ENCODE results near the gene ANAPC5. TPM values are rescaled to one million over a fixed set of nuclear protein-coding genes. Genes with fewer than 3 reads are reported as not detected.
A peak's percentile ranks its signal among the peaks of the same experiment; 100 is the strongest.

The ANAPC5 gene
- total RNA-seq, 2 experiments from 2014 or later: 140 TPM

DNA sequence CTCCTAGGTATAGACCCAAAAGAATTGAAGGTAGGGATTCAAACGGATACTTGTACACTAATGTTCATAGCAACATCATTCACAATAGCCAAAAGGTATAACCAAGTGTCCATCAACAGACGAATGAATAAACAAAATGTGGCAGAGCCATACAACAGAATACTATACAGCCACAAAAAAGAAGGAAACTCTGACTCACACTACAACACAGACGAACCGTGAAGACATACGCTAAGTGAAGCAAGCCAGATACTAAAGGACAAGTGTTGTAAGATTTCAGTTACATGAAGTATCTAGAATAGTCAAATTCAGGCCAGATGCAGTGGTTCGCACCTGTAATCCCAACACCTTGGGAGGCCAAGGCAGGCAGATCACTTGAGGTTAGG, 74.8 kb downstream of the ANAPC5 start:
- Mint-ChIP-seq H3K4me1 (peaks cover 3% of the 10 kb centered on the region), H3K36me3 (ENCODE audit: low read depth) (peaks cover 17% of the 10 kb centered on the region), H3K27ac (no peak overlapping the region), H3K9me3 (no peaks in the 10 kb centered on the region), H3K27me3 (no peaks in the 10 kb centered on the region), H3K4me3 (no peak overlapping the region)
- ChIA-PET POLR2A (no interaction called here), CTCF (no interaction called here)
- no peak for DNase-seq

DNA sequence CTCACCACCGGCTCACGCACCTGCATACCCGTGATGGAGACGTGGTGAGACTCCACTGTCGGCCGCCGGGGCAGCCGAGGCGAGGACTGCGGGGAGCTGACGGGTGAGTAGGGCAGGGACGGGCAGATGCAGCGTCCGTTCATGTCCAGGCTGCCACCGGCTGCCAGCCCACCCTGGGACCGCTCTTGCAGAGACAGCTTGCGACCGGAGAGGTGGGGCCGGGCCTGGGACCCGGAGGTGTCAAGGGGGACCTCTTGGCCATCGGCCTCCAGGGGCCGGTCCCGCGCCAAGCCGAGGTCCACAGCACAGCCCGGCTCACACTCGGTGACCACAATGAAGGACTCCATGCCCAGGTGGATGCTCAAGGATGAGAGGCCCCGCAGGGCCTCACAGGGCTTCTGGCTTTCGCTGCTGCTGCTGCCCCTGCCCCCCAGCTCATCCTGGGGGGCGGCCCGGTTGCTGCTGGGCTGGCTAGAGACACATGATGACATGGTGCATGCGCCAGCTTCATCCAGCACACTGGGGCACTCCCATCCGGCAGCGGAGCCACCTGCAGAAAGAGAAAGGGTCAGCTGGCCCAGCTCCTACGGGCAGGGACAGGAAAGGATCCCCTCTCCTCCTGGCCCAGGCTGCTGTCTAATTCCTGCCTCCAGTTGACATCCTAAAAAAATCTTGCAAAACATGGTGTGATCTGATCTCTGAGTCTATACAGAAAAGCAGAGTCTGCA, 78.0 kb downstream of the ANAPC5 start:
- no peak overlapping the region for H3K4me3 Mint-ChIP-seq
- CTCF ChIA-PET: interaction anchor here (0.5 to 1.5 kb wide), 2 partner anchors 37 to 840 kb away, joined by 3 read pairs; no protein-coding TSS in a partner anchor

DNA sequence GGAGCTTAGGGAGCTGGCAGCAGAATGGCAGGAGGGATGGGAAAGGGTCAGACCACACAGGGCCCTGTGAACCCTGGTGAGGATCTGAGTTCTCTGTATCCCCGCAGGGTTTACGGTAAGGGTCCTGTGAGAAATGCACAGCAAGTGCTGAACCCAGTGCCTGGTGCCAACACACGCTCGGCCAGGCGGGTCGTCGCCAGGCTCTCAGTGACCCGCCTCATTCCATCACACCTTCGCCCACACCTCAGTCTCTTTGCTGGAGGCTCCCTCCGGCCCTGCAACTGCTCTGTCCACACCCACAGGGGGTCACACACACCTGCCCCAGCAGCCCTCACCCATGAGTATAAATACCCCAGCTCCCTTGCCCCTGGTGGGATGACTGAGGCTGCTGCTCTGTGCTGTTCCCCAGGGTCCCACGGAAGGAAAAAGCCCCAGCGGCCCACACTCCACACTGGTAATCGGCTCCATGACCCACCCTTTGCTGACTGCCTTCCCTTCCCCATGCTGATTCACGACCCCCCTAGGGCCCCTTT, 78.8 kb downstream of the ANAPC5 start:
- Mint-ChIP-seq H3K4me3 (no peak overlapping the region), H3K36me3 (ENCODE audit: low read depth) (peaks cover 31% of the 10 kb centered on the region), H3K9me3 (no peaks in the 10 kb centered on the region), H3K4me1 (peaks cover 3% of the 10 kb centered on the region), H3K27ac (no peak overlapping the region), H3K27me3 (no peaks in the 10 kb centered on the region)
- DNase-seq: no peak
- POLR2A ChIA-PET: no interaction called here
- CTCF ChIA-PET: interaction anchor here (1.5 kb wide), 1 partner anchor 36 kb away, joined by 3 read pairs; no protein-coding TSS in a partner anchor

More for the DNA sequence above, 78.0 kb downstream of the ANAPC5 start:
- POLR2A ChIA-PET: no interaction called here
- Mint-ChIP-seq H3K9me3 (no peaks in the 10 kb centered on the region), H3K4me1 (peaks cover 3% of the 10 kb centered on the region), H3K27me3 (no peaks in the 10 kb centered on the region), H3K36me3 (ENCODE audit: low read depth) (peaks cover 26% of the 10 kb centered on the region), H3K27ac (no peak overlapping the region)
- no peak for DNase-seq

DNA sequence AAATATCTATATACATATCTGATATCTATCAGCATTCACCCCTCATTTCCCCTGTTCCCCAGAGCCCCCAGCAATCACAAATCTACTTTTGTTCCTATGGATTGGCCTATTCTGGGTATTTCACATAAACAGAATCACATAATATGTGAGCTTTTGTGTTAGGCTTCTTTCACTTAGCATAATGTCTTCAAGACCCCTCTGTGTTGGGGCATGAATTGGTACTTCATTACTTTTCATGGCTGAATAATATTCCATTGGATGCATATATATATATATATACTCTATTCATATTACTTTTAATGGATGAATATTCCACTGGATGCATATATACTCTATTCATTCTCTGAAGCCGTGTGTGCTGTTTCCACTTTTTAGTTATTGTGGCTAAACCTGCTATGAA, 84.4 kb downstream of the ANAPC5 start:
- POLR2A ChIA-PET: no interaction called here
- Mint-ChIP-seq H3K4me1 (peaks cover under 1% of the 10 kb centered on the region), H3K4me3 (no peak overlapping the region), H3K27ac (no peak overlapping the region), H3K27me3 (no peaks in the 10 kb centered on the region), H3K9me3 (no peaks in the 10 kb centered on the region), H3K36me3 (ENCODE audit: low read depth) (peaks cover 32% of the 10 kb centered on the region)
- DNase-seq: no peak
- CTCF ChIA-PET: interaction anchor here (0.9 kb wide), 1 partner anchor 20 kb away, joined by 4 read pairs; no protein-coding TSS in a partner anchor

DNA sequence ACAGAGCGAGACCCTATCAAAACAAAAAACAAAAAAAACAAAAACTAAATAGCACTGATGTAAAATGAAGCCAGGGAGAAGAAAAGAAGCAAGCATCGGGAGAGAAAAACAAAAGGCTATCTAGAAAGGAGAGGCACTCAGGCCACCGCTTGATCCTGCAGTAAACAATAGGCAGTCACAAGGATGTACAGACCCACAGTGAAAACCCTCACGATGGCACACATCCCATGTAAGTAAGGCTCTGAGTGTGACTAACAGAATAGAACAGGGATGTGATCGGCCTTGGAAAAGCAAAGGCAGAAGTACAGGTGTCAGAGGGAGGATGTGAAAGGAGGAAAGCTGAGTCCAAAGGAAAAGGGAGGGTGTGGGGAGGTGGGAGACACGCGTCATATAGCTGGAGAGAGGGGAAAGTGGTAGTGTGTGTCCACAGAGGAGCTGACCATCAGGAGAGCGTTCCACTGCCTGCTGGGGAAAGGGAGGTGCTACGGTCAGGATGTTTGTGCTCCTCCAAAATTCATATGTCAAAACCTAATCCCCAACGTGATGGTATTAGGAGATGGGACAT, 87.2 kb downstream of the ANAPC5 start:
- ChIA-PET CTCF (interaction anchor here (0.7 to 0.9 kb wide), 2 partner anchors 69 to 100 kb away, joined by 3 read pairs; no protein-coding TSS in a partner anchor), POLR2A (no interaction called here)
- Mint-ChIP-seq H3K4me3 (no peak overlapping the region), H3K36me3 (ENCODE audit: low read depth) (peaks cover 33% of the 10 kb centered on the region), H3K9me3 (no peaks in the 10 kb centered on the region), H3K4me1 (no peaks in the 10 kb centered on the region), H3K27me3 (no peaks in the 10 kb centered on the region), H3K27ac (no peak overlapping the region)
- no peak for DNase-seq

DNA sequence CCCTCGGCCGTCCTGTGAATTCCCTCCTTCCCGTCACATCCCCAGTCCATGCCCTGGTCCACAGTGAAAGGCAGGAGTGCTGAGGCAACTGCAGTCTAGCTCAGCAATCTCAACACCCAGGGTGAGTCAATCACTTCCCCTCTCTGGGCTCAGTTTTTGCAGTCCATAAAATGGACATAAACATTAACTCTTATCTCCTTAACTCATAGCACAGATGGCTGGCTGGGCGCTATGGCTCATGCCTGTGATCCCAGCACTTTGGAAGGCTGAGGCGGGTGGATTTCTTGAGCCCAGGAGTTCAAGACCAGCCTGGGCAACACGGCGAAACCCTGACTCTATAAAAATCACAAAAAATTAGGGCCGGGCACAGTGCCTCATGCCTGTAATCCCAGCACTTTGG, 88.1 kb downstream of the ANAPC5 start:
- H3K4me1 Mint-ChIP-seq: no peaks in the 10 kb centered on the region
- POLR2A ChIA-PET: no interaction called here
- no peaks in the 10 kb centered on the region for H3K9me3 Mint-ChIP-seq
- no peak for DNase-seq
- CTCF ChIA-PET: no interaction called here
- H3K27me3 Mint-ChIP-seq: no peaks in the 10 kb centered on the region
- H3K4me3 Mint-ChIP-seq: no peak overlapping the region
- H3K27ac Mint-ChIP-seq: no peak overlapping the region
- peaks cover 31% of the 10 kb centered on the region for H3K36me3 Mint-ChIP-seq (ENCODE audit: low read depth)

DNA sequence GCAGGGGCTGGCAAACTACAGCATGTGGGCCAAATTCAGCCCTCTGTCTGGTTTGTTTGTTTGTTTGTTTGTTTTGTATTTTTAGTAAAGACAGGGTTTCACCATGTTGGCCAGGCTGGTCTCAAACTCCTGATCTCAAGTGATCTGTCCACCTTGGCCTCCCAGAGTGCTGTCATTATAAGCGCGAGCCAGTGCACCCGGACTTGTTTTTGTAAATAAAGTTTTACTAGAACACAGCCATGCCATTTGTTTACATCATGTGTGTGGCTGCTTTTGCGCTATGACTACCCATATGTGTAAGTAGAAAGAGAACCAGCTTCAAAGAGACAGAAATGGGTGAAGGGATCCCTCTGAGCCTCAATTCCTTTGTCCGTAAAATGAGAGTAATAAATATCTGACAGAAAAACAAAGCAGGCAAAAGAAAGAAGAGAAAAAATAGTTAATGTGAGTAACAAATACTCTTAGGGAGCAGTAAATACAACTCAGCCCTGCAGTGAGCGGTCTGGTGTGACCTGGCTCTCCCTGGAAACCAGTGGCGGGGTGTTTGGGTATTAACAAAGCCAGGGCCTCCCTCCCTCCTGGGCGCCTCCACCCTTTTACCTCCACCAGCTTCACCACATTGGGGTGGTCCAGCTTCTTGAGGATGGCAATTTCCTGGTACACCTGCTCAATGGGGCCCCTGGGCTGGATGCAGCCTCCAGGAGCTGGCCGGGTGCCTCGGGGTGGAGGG, 88.8 kb downstream of the ANAPC5 start:
- DNase-seq: no peak
- H3K36me3 Mint-ChIP-seq (ENCODE audit: low read depth): peaks cover 28% of the 10 kb centered on the region
- no peaks in the 10 kb centered on the region for H3K27me3 Mint-ChIP-seq
- H3K27ac Mint-ChIP-seq: no peak overlapping the region
- ChIA-PET CTCF (no interaction called here), POLR2A (no interaction called here)
- H3K9me3 Mint-ChIP-seq: no peaks in the 10 kb centered on the region
- no peaks in the 10 kb centered on the region for H3K4me1 Mint-ChIP-seq
- no peak overlapping the region for H3K4me3 Mint-ChIP-seq

DNA sequence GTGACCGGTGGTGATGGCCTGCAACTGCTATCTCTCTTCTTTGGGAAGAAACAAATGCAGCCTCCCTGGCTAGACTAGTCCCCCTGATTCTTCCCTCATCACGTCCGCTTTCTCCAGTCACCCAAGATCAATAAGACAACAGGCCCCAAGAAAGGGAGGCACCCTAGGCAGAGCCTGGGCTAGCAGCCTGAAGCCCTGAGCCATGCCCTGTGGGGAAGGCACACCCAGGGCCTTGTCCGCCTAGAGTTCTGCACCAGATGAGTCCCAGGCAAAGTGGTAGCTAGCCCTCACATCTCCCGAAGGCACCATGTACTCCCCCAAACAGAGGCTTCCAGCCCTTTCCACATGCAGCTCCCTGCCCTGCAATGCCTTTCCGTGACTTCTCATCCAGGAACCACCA, 90.8 kb downstream of the ANAPC5 start:
- DNase-seq: no peak
- Mint-ChIP-seq H3K9me3 (no peaks in the 10 kb centered on the region), H3K27me3 (no peaks in the 10 kb centered on the region), H3K4me3 (no peak overlapping the region), H3K27ac (peak overlapping the region; percentile 4), H3K4me1 (no peaks in the 10 kb centered on the region), H3K36me3 (ENCODE audit: low read depth) (peaks cover 33% of the 10 kb centered on the region)
- ChIA-PET POLR2A (no interaction called here), CTCF (no interaction called here)

DNA sequence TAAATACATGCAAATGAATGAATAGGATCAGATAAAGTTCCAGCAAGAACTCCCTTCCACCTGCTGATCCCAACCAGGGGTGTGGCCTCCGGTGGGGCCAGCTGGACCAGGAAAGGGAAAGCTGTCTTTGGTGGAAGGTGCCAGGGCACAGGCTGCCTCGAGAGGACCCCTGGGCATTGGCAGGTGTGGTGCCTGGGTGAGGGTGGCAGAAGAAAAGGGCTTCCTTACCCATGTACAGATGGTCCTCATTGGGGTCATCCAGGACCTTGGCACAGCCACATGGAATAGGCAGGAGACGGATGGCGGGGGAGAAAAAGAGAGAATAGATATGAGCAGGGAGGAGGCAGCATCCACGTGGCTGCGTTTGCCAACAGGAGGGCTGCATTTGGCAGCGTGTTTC, 92.1 kb downstream of the ANAPC5 start:
- H3K4me1 Mint-ChIP-seq: no peaks in the 10 kb centered on the region
- peaks cover 36% of the 10 kb centered on the region for H3K36me3 Mint-ChIP-seq (ENCODE audit: low read depth)
- H3K4me3 Mint-ChIP-seq: no peak overlapping the region
- H3K27me3 Mint-ChIP-seq: no peaks in the 10 kb centered on the region
- H3K9me3 Mint-ChIP-seq: no peaks in the 10 kb centered on the region
- DNase-seq: no peak
- ChIA-PET POLR2A (no interaction called here), CTCF (interaction anchor here (2.9 kb wide), 1 partner anchor 11 kb away, joined by 8 read pairs; no protein-coding TSS in a partner anchor)
- H3K27ac Mint-ChIP-seq: no peak overlapping the region

DNA sequence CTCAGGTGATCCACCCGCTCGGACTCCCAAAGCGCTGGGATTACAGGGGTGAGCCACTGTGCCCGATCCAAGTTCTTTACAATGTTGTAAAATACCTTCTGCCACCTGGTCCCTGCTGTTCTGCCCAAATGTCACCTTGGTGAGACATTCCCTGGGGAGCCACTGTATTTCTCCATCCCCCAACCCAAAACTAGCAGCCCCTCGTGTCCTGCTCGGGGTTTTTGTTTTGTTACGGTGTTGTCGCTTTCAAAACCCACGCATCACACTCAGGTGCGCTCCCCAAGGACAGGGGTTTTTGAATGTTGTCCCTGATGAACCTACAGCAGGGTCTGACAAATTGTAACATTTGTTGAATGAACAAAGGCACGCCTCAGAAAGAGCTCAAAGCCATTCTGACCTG, 93.1 kb downstream of the ANAPC5 start:
- ChIA-PET CTCF (interaction anchor here (1.4 to 2.9 kb wide), 3 partner anchors 10 to 18 kb away, joined by 3 to 8 read pairs (median 4); no protein-coding TSS in a partner anchor), POLR2A (no interaction called here)
- H3K36me3 Mint-ChIP-seq (ENCODE audit: low read depth): peaks cover 40% of the 10 kb centered on the region
- no peak for DNase-seq
- no peak overlapping the region for H3K4me3 Mint-ChIP-seq
- H3K27ac Mint-ChIP-seq: no peak overlapping the region
- H3K4me1 Mint-ChIP-seq: no peaks in the 10 kb centered on the region
- no peaks in the 10 kb centered on the region for H3K27me3 Mint-ChIP-seq
- no peaks in the 10 kb centered on the region for H3K9me3 Mint-ChIP-seq

Other genes with a start within 250 kb of the ANAPC5 start
- gene P2RX7, start 219.5 kb downstream of the ANAPC5 start, total RNA-seq: 10 to 100 TPM; 19.8 to 21.4 TPM
- gene P2RX4, start 142.3 kb downstream of the ANAPC5 start, total RNA-seq: 10 to 100 TPM; 52.7 to 56.2 TPM
- gene CAMKK2, start 55.7 kb downstream of the ANAPC5 start, total RNA-seq: 10 to 100 TPM; 31.2 to 32.4 TPM
- 10 to 100 TPM; 83.5 to 90.2 TPM for gene RNF34, start 47.7 kb upstream of the ANAPC5 start, total RNA-seq
- 10 to 100 TPM; 66.2 to 72.7 TPM for gene KDM2B, start 228.6 kb upstream of the ANAPC5 start, total RNA-seq